ENCODE measurements around the gene SPO11. TPM values are rescaled to one million over a fixed set of nuclear protein-coding genes. Genes with fewer than 3 reads are reported as not detected.

SPO11 gene
- total and polyA plus RNA-seq, 2 of the 8 experiments (the other 6 are each of a cell fraction or from before 2014, with no cell fraction given): not detected

GRCh38 chr20:57283860-57284259 lies 45.7 kb upstream of the SPO11 start (continued):
- TF ChIP-seq CHD7 (IDR thresholded peaks at IDR 0.05; ENCODE audit: insufficient replicate concordance, low read length) (no peak), SP1 (IDR thresholded peaks at IDR 0.05; ENCODE audit: low read depth, low read length) (no peak), KDM4A (IDR thresholded peaks at IDR 0.05; ENCODE audit: low read depth, low read length, severe bottlenecking) (no peak), RXRA (IDR thresholded peaks at IDR 0.05; ENCODE audit: insufficient read depth, low read depth, low read length) (no peak), CBX5 (IDR thresholded peaks at IDR 0.05; ENCODE audit: low read depth, low read length) (no peak), TAF1 (IDR thresholded peaks at IDR 0.05; ENCODE audit: low read depth, low read length) (no peak), RFX5 (IDR thresholded peaks at IDR 0.05; ENCODE audit: borderline replicate concordance, low read depth, low read length) (no peak), SIRT6 (IDR thresholded peaks at IDR 0.05; ENCODE audit: low read length) (no peak)

All from H1 (cell line).